ENCODE measurements around the gene ARID5B.

GRCh38 chr10:61957806-61958205, 56.3 kb downstream of the ARID5B start:
- no peak for TF ChIP-seq CTCF (IDR thresholded peaks at IDR 0.05; ENCODE audit: low read depth, low read length)
- no peak for TF ChIP-seq POLR2A (IDR thresholded peaks at IDR 0.05; ENCODE audit: extremely low read depth, insufficient read length)
- no peak for TF ChIP-seq MAX (IDR thresholded peaks at IDR 0.05; ENCODE audit: low read depth, low read length)
